ENCODE results near the gene PC.

Gene PC

GRCh38 chr11:66854231-66854661 lies 103.9 kb downstream of the PC start:
- TF ChIP-seq NFIC (IDR thresholded peaks at IDR 0.05) (no peak), TAF1 (IDR thresholded peaks at IDR 0.05; ENCODE audit: low read depth) (no peak), TEAD4 (IDR thresholded peaks at IDR 0.05) (no peak), ZBTB7A (IDR thresholded peaks at IDR 0.05; ENCODE audit: low read depth) (no peak), CEBPB (IDR thresholded peaks at IDR 0.05) (no peak), REST (IDR thresholded peaks at IDR 0.05; ENCODE audit: low read depth) (no peak)

- TF ChIP-seq ZBTB7A (IDR thresholded peaks at IDR 0.05; ENCODE audit: low read depth) (no peak), EGR1 (IDR thresholded peaks at IDR 0.05) (no peak), RAD21 (IDR thresholded peaks at IDR 0.05; ENCODE audit: low read depth) (no peak), REST (IDR thresholded peaks at IDR 0.05; ENCODE audit: low read depth) (no peak), FOXM1 (IDR thresholded peaks at IDR 0.05; ENCODE audit: borderline replicate concordance, low read depth) (no peak), CREB1 (IDR thresholded peaks at IDR 0.05; ENCODE audit: low read depth) (no peak), NFIC (IDR thresholded peaks at IDR 0.05) (no peak), TAF1 (IDR thresholded peaks at IDR 0.05; ENCODE audit: low read depth) (no peak), YY1 (IDR thresholded peaks at IDR 0.05; ENCODE audit: low read depth) (no peak), TEAD4 (IDR thresholded peaks at IDR 0.05) (no peak), USF1 (IDR thresholded peaks at IDR 0.05) (no peak), CEBPB (IDR thresholded peaks at IDR 0.05) (no peak), TCF12 (IDR thresholded peaks at IDR 0.05; ENCODE audit: low read depth) (no peak), EP300 (IDR thresholded peaks at IDR 0.05; ENCODE audit: borderline replicate concordance) (no peak)
Measured at GRCh38 chr11:66853242-66854229, 104.6 kb downstream of the PC start.

- no peak for TF ChIP-seq REST (IDR thresholded peaks at IDR 0.05; ENCODE audit: low read depth)
- TF ChIP-seq TAF1 (IDR thresholded peaks at IDR 0.05; ENCODE audit: low read depth), result no peak
- no peak for TF ChIP-seq MAX (IDR thresholded peaks at IDR 0.05)
Measured at GRCh38 chr11:66852466-66853241, 105.5 kb downstream of the PC start.

GRCh38 chr11:66851698-66852465 lies 106.3 kb downstream of the PC start:
- TF ChIP-seq CEBPB (IDR thresholded peaks at IDR 0.05) (no peak), RAD21 (IDR thresholded peaks at IDR 0.05; ENCODE audit: low read depth) (no peak), EGR1 (IDR thresholded peaks at IDR 0.05) (no peak)

Data from Ishikawa (cell line).